HepG2 (cell line): ENCODE results near the gene TLN1. TPM values are rescaled to one million over a fixed set of nuclear protein-coding genes. Genes with fewer than 3 reads are reported as not detected.
A peak's percentile ranks its signal among the peaks of the same experiment; 100 is the strongest.

Experiments used
- FOXA3 ChIP-seq: IDR thresholded peaks from 2 replicates; pipeline ENCODE4 v1.6.1; 2016; ENCODE audit warnings: missing genetic modification reagents, missing compliant biosample characterization
- GATAD1 ChIP-seq: IDR thresholded peaks from 2 replicates; pipeline ENCODE4 v1.6.1; 2016; ENCODE audit warnings: missing genetic modification reagents, missing compliant biosample characterization
- HNF4G ChIP-seq, 2 experiments: sonication (generic) in 1 of 2; formaldehyde crosslinking in 1 of 2; IDR thresholded peaks; 2 replicates each; pipeline versions ENCODE4 v1.4.0 to v1.6.1; 2011 to 2020; ENCODE audit warnings: borderline replicate concordance in 2 of 2, low read depth in 2 of 2, mild to moderate bottlenecking in 2 of 2, low read length in 1 of 2, missing genetic modification reagents in 1 of 2, moderate library complexity in 1 of 2
- KDM6A ChIP-seq: IDR thresholded peaks from 2 replicates; pipeline ENCODE4 v1.6.1; 2016; ENCODE audit warnings: low read depth
- NR2F2 ChIP-seq: IDR thresholded peaks from 2 replicates; pipeline ENCODE4 v1.6.1; 2012; ENCODE audit warnings: low read depth, inconsistent platforms, borderline replicate concordance
- SOX13 ChIP-seq, 3 experiments: fragments of 450-650 bp in 1 of 3; sonication (generic) in 1 of 3; formaldehyde crosslinking in 1 of 3; IDR thresholded peaks in 2 of 3; conservative IDR thresholded peaks in 1 of 3; 2 replicates each; pipeline versions ENCODE4 v1.5.0 to v1.6.1; 2016 to 2020; ENCODE audit warnings: antibody characterized with exemption in 1 of 3, mild to moderate bottlenecking in 1 of 3, missing compliant biosample characterization in 1 of 3, missing genetic modification reagents in 1 of 3, moderate library complexity in 1 of 3
- ZNF782 ChIP-seq: sonication (generic); formaldehyde crosslinking; IDR thresholded peaks from 2 replicates; pipeline ENCODE4 v1.4.0; 2020; ENCODE audit warnings: missing genetic modification reagents, mild to moderate bottlenecking, borderline replicate concordance
- polyA plus RNA-seq, 8 experiments: library from polyadenylated mRNA; depleted of rRNA in 3 of 8; stranded (reverse) in 7 of 8; unstranded in 1 of 8; fragments of >200 nt; fragmentation: Illumina TruSeq in 4 of 8; extraction: Trizol in 4 of 8; gene quantifications; 2 replicates each; pipeline versions ENCODE4 v1.2.1 to v1.2.3, GENCODE V29; 2011 to 2016; ENCODE audit warnings: low read depth in 4 of 8, missing spikeins in 1 of 8, mixed read lengths in 1 of 8; ENCODE audit not compliant: insufficient read depth in 1 of 8
- total RNA-seq, 5 experiments: library from RNA; depleted of rRNA; stranded (reverse); fragments of >200 nt; fragmentation: Illumina TruSeq; extraction: Trizol; gene quantifications; 2 replicates each; pipeline ENCODE4 v1.2.3, GENCODE V29; 2016; ENCODE audit warnings: low read depth in 1 of 5
- TF ChIP-seq, protein P1 (sequence below): sonication (generic); formaldehyde crosslinking; IDR thresholded peaks from 2 replicates; pipeline ENCODE4 v1.4.0; 2020; ENCODE audit warnings: missing genetic modification reagents, borderline replicate concordance
- TF ChIP-seq, protein P2 (sequence below): sonication (generic); formaldehyde crosslinking; IDR thresholded peaks from 2 replicates; pipeline ENCODE4 v1.5.0; 2020; ENCODE audit warnings: mild to moderate bottlenecking, missing genetic modification reagents, borderline replicate concordance
- TF ChIP-seq, protein P3 (sequence below): sonication (generic); formaldehyde crosslinking; IDR thresholded peaks from 2 replicates; pipeline ENCODE4 v1.5.0; 2020; ENCODE audit warnings: mild to moderate bottlenecking, missing genetic modification reagents
- TF ChIP-seq, protein P4 (sequence below): sonication (generic); formaldehyde crosslinking; IDR thresholded peaks from 2 replicates; pipeline ENCODE4 v1.5.0; 2020; ENCODE audit warnings: mild to moderate bottlenecking, missing genetic modification reagents
- TF ChIP-seq, protein P5 (sequence below): IDR thresholded peaks from 2 replicates; pipeline ENCODE4 v1.4.0; 2020; ENCODE audit warnings: mild to moderate bottlenecking, missing genetic modification reagents

The TLN1 gene
- total and polyA plus RNA-seq, 2 of the 13 experiments (the other 11 are each of a cell fraction or from before 2014, with no cell fraction given): 35.2 to 51.8 TPM

DNA sequence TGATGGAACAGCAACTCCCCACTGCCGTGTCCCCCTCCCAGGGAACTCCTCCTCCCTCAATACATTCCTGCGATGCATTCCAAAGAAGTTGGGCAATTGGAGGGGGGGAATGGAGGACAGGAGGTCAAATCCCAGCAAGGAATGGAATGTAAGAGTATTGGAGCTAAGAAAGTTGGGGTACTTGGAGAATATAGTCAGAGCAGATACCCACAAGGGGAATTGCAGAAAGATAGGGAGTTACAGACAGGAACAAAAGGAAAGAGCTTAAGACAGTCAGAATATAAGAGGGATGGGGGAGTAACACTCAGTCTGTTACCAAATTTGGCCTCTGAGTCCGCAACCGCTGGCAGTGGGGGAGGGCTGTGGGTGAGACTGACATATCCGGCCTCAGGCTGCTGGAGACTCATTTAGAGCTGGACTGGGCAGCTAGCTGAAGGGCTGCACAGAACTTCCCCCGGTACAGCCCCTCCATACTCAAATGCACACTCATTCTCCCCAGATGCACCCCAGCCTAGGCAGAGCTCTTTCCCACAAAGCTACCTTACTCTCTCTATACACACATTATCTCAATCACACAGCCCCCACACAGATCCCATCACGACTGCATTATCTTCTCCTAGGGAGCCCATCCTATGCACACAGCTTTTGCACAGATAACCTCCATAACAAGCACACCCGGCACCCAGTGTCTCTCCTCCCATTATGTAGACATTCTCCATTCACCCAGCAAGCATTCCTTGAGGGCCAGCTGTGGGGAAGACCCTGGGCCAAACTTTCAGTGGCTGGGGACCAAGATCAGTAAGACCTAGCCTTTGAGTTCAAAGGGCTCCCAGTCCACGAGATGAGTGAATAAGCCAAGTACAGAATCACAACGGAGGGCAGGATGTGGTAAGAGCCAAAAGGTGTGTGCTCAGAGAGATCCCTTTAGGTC lies 3.7 kb downstream of the TLN1 start (continued):
- TF ChIP-seq SOX13 (IDR thresholded peaks at IDR 0.05) (peak; percentile 35; the same call in 1 of the 2 replicates), SOX13 (CRISPR knock-in tag; conservative IDR thresholded peaks at IDR 0.05 in 1 of 2, IDR thresholded peaks at IDR 0.05 in 1 of 2) (peak in 1 of 2 experiments; percentile 88; a peak in 2 of 4 replicates), FOXA3 (CRISPR knock-in tag) (peak; percentile 17; the same call in 1 of the 2 replicates), NR2F2 (peak; percentile 46; the same call in 1 of the 2 replicates), HNF4G (IDR thresholded peaks at IDR 0.05; ENCODE audit: borderline replicate concordance, low read depth, low read length) (peak; percentile 69), HNF4G (CRISPR knock-in tag; IDR thresholded peaks at IDR 0.05; ENCODE audit: borderline replicate concordance, low read depth) (no peak), ZNF782 (CRISPR knock-in tag) (no peak), GATAD1 (CRISPR knock-in tag) (no peak), KDM6A (peak; percentile 67)
- TF ChIP-seq, protein P1, sequence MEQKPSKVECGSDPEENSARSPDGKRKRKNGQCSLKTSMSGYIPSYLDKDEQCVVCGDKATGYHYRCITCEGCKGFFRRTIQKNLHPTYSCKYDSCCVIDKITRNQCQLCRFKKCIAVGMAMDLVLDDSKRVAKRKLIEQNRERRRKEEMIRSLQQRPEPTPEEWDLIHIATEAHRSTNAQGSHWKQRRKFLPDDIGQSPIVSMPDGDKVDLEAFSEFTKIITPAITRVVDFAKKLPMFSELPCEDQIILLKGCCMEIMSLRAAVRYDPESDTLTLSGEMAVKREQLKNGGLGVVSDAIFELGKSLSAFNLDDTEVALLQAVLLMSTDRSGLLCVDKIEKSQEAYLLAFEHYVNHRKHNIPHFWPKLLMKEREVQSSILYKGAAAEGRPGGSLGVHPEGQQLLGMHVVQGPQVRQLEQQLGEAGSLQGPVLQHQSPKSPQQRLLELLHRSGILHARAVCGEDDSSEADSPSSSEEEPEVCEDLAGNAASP (CRISPR knock-in tag): peak; percentile 31; the same call in 1 of the 2 replicates
- TF ChIP-seq, protein P2, sequence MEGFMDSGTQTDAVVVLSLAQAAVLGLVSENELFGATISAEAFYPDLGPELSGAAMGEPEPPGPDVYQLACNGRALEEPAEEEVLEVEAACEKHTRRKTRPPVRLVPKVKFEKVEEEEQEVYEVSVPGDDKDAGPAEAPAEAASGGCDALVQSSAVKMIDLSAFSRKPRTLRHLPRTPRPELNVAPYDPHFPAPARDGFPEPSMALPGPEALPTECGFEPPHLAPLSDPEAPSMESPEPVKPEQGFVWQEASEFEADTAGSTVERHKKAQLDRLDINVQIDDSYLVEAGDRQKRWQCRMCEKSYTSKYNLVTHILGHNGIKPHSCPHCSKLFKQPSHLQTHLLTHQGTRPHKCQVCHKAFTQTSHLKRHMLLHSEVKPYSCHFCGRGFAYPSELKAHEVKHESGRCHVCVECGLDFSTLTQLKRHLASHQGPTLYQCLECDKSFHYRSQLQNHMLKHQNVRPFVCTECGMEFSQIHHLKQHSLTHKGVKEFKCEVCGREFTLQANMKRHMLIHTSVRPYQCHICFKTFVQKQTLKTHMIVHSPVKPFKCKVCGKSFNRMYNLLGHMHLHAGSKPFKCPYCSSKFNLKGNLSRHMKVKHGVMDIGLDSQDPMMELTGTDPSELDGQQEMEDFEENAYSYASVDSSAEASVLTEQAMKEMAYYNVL (CRISPR knock-in tag): no peak
- TF ChIP-seq, protein P3, sequence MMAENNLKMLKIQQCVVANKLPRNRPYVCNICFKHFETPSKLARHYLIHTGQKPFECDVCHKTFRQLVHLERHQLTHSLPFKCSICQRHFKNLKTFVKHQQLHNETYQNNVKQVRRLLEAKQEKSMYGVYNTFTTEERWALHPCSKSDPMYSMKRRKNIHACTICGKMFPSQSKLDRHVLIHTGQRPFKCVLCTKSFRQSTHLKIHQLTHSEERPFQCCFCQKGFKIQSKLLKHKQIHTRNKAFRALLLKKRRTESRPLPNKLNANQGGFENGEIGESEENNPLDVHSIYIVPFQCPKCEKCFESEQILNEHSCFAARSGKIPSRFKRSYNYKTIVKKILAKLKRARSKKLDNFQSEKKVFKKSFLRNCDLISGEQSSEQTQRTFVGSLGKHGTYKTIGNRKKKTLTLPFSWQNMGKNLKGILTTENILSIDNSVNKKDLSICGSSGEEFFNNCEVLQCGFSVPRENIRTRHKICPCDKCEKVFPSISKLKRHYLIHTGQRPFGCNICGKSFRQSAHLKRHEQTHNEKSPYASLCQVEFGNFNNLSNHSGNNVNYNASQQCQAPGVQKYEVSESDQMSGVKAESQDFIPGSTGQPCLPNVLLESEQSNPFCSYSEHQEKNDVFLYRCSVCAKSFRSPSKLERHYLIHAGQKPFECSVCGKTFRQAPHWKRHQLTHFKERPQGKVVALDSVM (CRISPR knock-in tag): 0 out of 2 replicates have a peak, but pooled peaks have one; percentile 42
- TF ChIP-seq, protein P4, sequence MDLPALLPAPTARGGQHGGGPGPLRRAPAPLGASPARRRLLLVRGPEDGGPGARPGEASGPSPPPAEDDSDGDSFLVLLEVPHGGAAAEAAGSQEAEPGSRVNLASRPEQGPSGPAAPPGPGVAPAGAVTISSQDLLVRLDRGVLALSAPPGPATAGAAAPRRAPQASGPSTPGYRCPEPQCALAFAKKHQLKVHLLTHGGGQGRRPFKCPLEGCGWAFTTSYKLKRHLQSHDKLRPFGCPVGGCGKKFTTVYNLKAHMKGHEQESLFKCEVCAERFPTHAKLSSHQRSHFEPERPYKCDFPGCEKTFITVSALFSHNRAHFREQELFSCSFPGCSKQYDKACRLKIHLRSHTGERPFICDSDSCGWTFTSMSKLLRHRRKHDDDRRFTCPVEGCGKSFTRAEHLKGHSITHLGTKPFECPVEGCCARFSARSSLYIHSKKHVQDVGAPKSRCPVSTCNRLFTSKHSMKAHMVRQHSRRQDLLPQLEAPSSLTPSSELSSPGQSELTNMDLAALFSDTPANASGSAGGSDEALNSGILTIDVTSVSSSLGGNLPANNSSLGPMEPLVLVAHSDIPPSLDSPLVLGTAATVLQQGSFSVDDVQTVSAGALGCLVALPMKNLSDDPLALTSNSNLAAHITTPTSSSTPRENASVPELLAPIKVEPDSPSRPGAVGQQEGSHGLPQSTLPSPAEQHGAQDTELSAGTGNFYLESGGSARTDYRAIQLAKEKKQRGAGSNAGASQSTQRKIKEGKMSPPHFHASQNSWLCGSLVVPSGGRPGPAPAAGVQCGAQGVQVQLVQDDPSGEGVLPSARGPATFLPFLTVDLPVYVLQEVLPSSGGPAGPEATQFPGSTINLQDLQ (CRISPR knock-in tag): no peak
- TF ChIP-seq, protein P5, sequence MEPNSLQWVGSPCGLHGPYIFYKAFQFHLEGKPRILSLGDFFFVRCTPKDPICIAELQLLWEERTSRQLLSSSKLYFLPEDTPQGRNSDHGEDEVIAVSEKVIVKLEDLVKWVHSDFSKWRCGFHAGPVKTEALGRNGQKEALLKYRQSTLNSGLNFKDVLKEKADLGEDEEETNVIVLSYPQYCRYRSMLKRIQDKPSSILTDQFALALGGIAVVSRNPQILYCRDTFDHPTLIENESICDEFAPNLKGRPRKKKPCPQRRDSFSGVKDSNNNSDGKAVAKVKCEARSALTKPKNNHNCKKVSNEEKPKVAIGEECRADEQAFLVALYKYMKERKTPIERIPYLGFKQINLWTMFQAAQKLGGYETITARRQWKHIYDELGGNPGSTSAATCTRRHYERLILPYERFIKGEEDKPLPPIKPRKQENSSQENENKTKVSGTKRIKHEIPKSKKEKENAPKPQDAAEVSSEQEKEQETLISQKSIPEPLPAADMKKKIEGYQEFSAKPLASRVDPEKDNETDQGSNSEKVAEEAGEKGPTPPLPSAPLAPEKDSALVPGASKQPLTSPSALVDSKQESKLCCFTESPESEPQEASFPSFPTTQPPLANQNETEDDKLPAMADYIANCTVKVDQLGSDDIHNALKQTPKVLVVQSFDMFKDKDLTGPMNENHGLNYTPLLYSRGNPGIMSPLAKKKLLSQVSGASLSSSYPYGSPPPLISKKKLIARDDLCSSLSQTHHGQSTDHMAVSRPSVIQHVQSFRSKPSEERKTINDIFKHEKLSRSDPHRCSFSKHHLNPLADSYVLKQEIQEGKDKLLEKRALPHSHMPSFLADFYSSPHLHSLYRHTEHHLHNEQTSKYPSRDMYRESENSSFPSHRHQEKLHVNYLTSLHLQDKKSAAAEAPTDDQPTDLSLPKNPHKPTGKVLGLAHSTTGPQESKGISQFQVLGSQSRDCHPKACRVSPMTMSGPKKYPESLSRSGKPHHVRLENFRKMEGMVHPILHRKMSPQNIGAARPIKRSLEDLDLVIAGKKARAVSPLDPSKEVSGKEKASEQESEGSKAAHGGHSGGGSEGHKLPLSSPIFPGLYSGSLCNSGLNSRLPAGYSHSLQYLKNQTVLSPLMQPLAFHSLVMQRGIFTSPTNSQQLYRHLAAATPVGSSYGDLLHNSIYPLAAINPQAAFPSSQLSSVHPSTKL (CRISPR knock-in tag): peak; percentile 47
